AG04450 (cell line): ENCODE measurements around the gene CAMK2B. TPM values are rescaled to one million over a fixed set of nuclear protein-coding genes. Genes with fewer than 3 reads are reported as not detected.

Experiments used
- CTCF ChIA-PET: fragments of 300-600, 350-600 bp; formaldehyde crosslinking; extraction: SDS; loops from one replicate; lab custom pipeline; 2022; ENCODE audit warnings: antibody characterized with exemption, inconsistent platforms; lab: Charles Lee
- POLR2A ChIA-PET: fragments of 350-600 bp; formaldehyde crosslinking; extraction: SDS; loops from one replicate; lab custom pipeline; 2021; ENCODE audit warnings: antibody characterized with exemption, inconsistent platforms; lab: Yijun Ruan, JAX
- DNase-seq: peaks from one replicate; pipeline ENCODE4 v3.0.0-alpha.2; 2011; ENCODE audit warnings: low read depth, low spot score
- H3K27ac ChIP-seq: one replicate; pipeline ENCODE4 v1.5.1; 2012; ENCODE audit warnings: low read depth, low read length, control low read depth
- H3K27me3 ChIP-seq: one replicate; pipeline ENCODE4 v1.6.0; 2012; ENCODE audit warnings: low read length; ENCODE audit not compliant: control insufficient read depth, insufficient read depth
- H3K4me3 ChIP-seq: 2 replicates; pipeline ENCODE4 v1.5.1; 2011; ENCODE audit warnings: mild to moderate bottlenecking, low read depth, low read length, control low read depth
- H3K9me3 ChIP-seq: 2 replicates; pipeline ENCODE4 v1.5.1; 2012; ENCODE audit warnings: low read length; ENCODE audit not compliant: control insufficient read depth, insufficient read depth
- polyA plus RNA-seq: library from polyadenylated mRNA; depleted of rRNA; stranded (reverse); fragments of >200 nt; gene quantifications from 2 replicates; pipeline ENCODE4 v1.2.3, GENCODE V29; 2011
- TF ChIP-seq, protein P1 (sequence below): IDR thresholded peaks from 2 replicates; pipeline ENCODE4 v1.5.1; 2011; ENCODE audit warnings: low read depth, low read length, control low read depth, inconsistent platforms

CAMK2B gene
- polyA plus RNA-seq, 1 experiment = not detected

- Histone ChIP-seq H3K27me3 (peaks cover 29% of the 10 kb centered on the region), H3K4me3 (no peak overlapping the region), H3K9me3 (peaks cover 4% of the 10 kb centered on the region), H3K27ac (no peak overlapping the region)
- CTCF ChIA-PET = interaction anchor here (0.6 kb wide), 1 partner anchor 177 kb away, joined by 4 read pairs; no protein-coding TSS in a partner anchor
- TF ChIP-seq, protein P1, sequence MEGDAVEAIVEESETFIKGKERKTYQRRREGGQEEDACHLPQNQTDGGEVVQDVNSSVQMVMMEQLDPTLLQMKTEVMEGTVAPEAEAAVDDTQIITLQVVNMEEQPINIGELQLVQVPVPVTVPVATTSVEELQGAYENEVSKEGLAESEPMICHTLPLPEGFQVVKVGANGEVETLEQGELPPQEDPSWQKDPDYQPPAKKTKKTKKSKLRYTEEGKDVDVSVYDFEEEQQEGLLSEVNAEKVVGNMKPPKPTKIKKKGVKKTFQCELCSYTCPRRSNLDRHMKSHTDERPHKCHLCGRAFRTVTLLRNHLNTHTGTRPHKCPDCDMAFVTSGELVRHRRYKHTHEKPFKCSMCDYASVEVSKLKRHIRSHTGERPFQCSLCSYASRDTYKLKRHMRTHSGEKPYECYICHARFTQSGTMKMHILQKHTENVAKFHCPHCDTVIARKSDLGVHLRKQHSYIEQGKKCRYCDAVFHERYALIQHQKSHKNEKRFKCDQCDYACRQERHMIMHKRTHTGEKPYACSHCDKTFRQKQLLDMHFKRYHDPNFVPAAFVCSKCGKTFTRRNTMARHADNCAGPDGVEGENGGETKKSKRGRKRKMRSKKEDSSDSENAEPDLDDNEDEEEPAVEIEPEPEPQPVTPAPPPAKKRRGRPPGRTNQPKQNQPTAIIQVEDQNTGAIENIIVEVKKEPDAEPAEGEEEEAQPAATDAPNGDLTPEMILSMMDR = no peak
- POLR2A ChIA-PET = no interaction called here
- no peak for DNase-seq
Measured at GRCh38 chr7:44333911-44334733, 8.7 kb upstream of the CAMK2B start.

DNA sequence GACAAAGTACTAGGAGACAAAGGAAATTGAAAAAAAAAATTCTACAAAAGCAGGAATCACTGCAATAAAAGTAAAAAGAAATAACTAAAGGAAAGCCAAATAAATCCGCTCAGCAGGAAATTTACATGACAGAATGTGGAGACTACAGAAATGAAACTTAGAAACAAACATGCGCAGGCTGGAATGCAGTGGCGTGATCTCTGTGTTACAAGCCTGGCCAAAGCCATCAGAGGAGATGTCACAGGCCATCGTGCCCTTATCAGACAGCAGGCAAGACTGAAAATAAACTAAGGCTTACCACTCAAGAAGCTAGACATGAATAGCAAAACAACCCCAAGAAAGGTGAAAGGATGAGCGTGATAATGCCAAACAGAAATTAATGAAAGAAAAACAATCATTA is 6.3 kb upstream of the CAMK2B start:
- POLR2A ChIA-PET = no interaction called here
- TF ChIP-seq, protein P1 = no peak
- no peak for DNase-seq
- Histone ChIP-seq H3K27ac (no peak overlapping the region), H3K9me3 (peaks cover 4% of the 10 kb centered on the region), H3K4me3 (no peak overlapping the region), H3K27me3 (peaks cover 29% of the 10 kb centered on the region)
- CTCF ChIA-PET = no interaction called here

DNA sequence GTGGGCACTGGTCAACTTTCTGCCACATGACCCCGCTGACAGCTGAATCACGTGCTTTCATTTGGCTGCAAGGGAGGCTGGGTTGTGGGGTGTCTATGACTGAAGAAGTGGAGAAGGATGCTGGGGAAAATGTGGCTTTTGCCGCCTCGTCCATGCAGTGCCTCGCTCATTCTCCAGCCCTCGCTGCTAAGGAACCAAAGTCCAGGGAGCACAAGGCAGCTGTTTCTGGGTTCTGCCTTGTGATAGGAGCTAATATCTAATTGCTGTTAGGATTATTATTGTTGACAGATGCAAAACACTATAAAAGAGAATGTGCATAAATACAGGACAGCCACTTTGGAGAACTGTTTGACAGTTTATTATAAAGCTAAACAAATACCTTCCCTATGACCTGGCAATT is 4.9 kb upstream of the CAMK2B start:
- TF ChIP-seq, protein P1 = no peak
- DNase-seq = no peak
- no peak overlapping the region for H3K4me3 ChIP-seq
- no peaks in the 10 kb centered on the region; the same call in 1 of the 2 replicates for H3K9me3 ChIP-seq
- H3K27me3 ChIP-seq = peaks cover 28% of the 10 kb centered on the region
- POLR2A ChIA-PET = no interaction called here
- no peak overlapping the region for H3K27ac ChIP-seq
- CTCF ChIA-PET = no interaction called here

DNA sequence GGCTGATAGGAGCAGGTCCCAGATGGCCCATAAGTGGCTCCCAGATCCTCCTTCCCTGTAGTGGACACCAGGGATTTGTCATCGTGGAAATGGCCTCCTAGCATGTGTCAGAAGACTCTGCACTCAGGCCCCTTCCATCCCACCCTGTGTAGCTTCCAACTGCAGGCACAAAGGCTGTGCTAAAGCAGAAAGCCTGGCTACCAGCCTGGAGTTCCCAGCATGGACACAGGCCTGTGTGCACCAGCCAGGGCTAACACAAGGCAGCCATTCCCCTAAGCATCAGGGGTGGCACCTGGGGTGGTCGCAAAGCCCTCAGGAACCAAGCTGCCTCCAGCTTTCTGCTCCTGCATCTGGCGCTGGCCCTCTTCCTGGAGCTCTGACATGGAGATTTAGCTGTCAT is 4.5 kb upstream of the CAMK2B start:
- H3K4me3 ChIP-seq = no peak overlapping the region
- H3K27ac ChIP-seq = no peak overlapping the region
- peaks cover 26% of the 10 kb centered on the region for H3K27me3 ChIP-seq
- POLR2A ChIA-PET = no interaction called here
- CTCF ChIA-PET = no interaction called here
- TF ChIP-seq, protein P1 = no peak
- no peak for DNase-seq
- no peaks in the 10 kb centered on the region; the same call in 1 of the 2 replicates for H3K9me3 ChIP-seq

GRCh38 chr7:44329081-44329480 is 3.7 kb upstream of the CAMK2B start:
- peaks cover 32% of the 10 kb centered on the region for H3K27me3 ChIP-seq
- POLR2A ChIA-PET = no interaction called here
- H3K4me3 ChIP-seq = no peak overlapping the region
- TF ChIP-seq, protein P1 = no peak
- CTCF ChIA-PET = no interaction called here
- H3K27ac ChIP-seq = no peak overlapping the region
- DNase-seq = no peak
- no peaks in the 10 kb centered on the region; the same call in 1 of the 2 replicates for H3K9me3 ChIP-seq
